MCF 10A (cell line): Measurements from ENCODE around the gene AQP9. TPM values are rescaled to one million over a fixed set of nuclear protein-coding genes. Genes with fewer than 3 reads are reported as not detected.

Source experiments
- BruUV-seq: library from RNA; stranded (reverse); fragments of 400-500 nt; replicated peaks from 2 replicates; lab custom pipeline; 2021; lab: Mats Ljungman, UMichigan
- CTCF ChIA-PET: fragments of 300-600 bp; sonication (Branson Sonifier 250); formaldehyde crosslinking; extraction: SDS; loops from one replicate; lab custom pipeline; 2021; ENCODE audit warnings: antibody characterized with exemption, inconsistent platforms; lab: Yijun Ruan, JAX
- POLR2A ChIA-PET: fragments of 300-600, 350-650 bp; sonication (Branson Sonifier 250); formaldehyde crosslinking; extraction: SDS; loops from one replicate; lab custom pipeline; 2020; ENCODE audit warnings: antibody characterized with exemption, inconsistent platforms; lab: Yijun Ruan, JAX
- DNase-seq: peaks from one replicate; pipeline ENCODE4 v3.0.0-alpha.2; 2018; ENCODE audit not compliant: unreplicated experiment
- H3K27ac Mint-ChIP-seq: one replicate; pipeline ENCODE4 v1.8.0; 2022; ENCODE audit warnings: mild to moderate bottlenecking, low read depth, mixed read lengths; ENCODE audit not compliant: unreplicated experiment
- H3K27me3 Mint-ChIP-seq: one replicate; pipeline ENCODE4 v1.8.0; 2022; ENCODE audit warnings: mixed read lengths; ENCODE audit not compliant: insufficient read depth, unreplicated experiment
- H3K36me3 Mint-ChIP-seq: one replicate; pipeline ENCODE4 v1.8.0; 2022; ENCODE audit warnings: mild to moderate bottlenecking, moderate library complexity, mixed read lengths; ENCODE audit not compliant: insufficient read depth, unreplicated experiment
- H3K4me1 Mint-ChIP-seq: one replicate; pipeline ENCODE4 v1.8.0; 2022; ENCODE audit warnings: mixed read lengths; ENCODE audit not compliant: insufficient read depth, unreplicated experiment
- H3K4me3 Mint-ChIP-seq: one replicate; pipeline ENCODE4 v1.8.0; 2022; ENCODE audit warnings: mild to moderate bottlenecking, moderate library complexity, mixed read lengths; ENCODE audit not compliant: unreplicated experiment
- H3K9me3 Mint-ChIP-seq: one replicate; pipeline ENCODE4 v1.8.0; 2022; ENCODE audit warnings: mixed read lengths; ENCODE audit not compliant: unreplicated experiment
- CTCF ChIP-seq: fragments of 200-600 bp; IDR thresholded peaks from one replicate; pipeline ENCODE4 v1.8.0; 2022; ENCODE audit warnings: antibody characterized with exemption, mild to moderate bottlenecking; ENCODE audit not compliant: unreplicated experiment
- intact Hi-C: fragments of 100-400 bp; cut with micrococcal nuclease; formaldehyde crosslinking; loops from 2 replicates; pipeline ENCODE4 v1.14.1; 2022
- total RNA-seq: library from RNA; stranded (reverse); gene quantifications from 2 replicates; pipeline ENCODE4 v1.2.3, GENCODE V29; 2022

Gene AQP9
- total RNA-seq, 1 experiment from 2014 or later, result 0.09 TPM

- Mint-ChIP-seq H3K27ac (no peak overlapping the region), H3K27me3 (no peaks in the 10 kb centered on the region), H3K36me3 (no peaks in the 10 kb centered on the region), H3K9me3 (peaks cover 6% of the 10 kb centered on the region), H3K4me1 (peaks cover 22% of the 10 kb centered on the region), H3K4me3 (no peak overlapping the region)
- no peak for DNase-seq
- POLR2A ChIA-PET, result no interaction called here
- no TSS peak for BruUV-seq
- no peak for TF ChIP-seq CTCF
- CTCF ChIA-PET, result interaction anchor here (0.6 to 2.1 kb wide), 7 partner anchors 24 to 779 kb away, joined by 3 to 11 read pairs (median 3); no protein-coding TSS in a partner anchor
- intact Hi-C loops, result no loop called here
Observed at GRCh38 chr15:58217460-58217859, 79.3 kb downstream of the AQP9 start.

GRCh38 chr15:58221591-58222241 is 83.5 kb downstream of the AQP9 start:
- no peak overlapping the region for H3K27ac Mint-ChIP-seq
- intact Hi-C loops, result loop anchor here (1.0 to 10.0 kb wide), 6 partner anchors 36 to 913 kb away; partner anchors contain the start of gene SLTM
- peaks cover 6% of the 10 kb centered on the region for H3K9me3 Mint-ChIP-seq
- TF ChIP-seq CTCF, result peak; percentile 50
- DNase-seq, result peak; percentile 62
- CTCF ChIA-PET, result interaction anchor here (0.5 to 3.1 kb wide), 13 partner anchors 8 to 1407 kb away, joined by 3 to 21 read pairs (median 3); no protein-coding TSS in a partner anchor
- no peaks in the 10 kb centered on the region for H3K4me1 Mint-ChIP-seq
- POLR2A ChIA-PET, result interaction anchor here (1.3 kb wide), 1 partner anchor 534 kb away, joined by 3 read pairs; no protein-coding TSS in a partner anchor
- BruUV-seq, result no TSS peak
- no peak overlapping the region for H3K4me3 Mint-ChIP-seq
- no peaks in the 10 kb centered on the region for H3K27me3 Mint-ChIP-seq
- H3K36me3 Mint-ChIP-seq, result no peaks in the 10 kb centered on the region

GRCh38 chr15:58222679-58223078 is 84.5 kb downstream of the AQP9 start:
- BruUV-seq, result no TSS peak
- ChIA-PET CTCF (interaction anchor here (0.5 to 3.1 kb wide), 12 partner anchors 9 to 778 kb away, joined by 3 to 21 read pairs (median 4); no protein-coding TSS in a partner anchor), POLR2A (interaction anchor here (1.3 to 1.7 kb wide), 2 partner anchors 9 to 533 kb away, joined by 3 to 13 read pairs; no protein-coding TSS in a partner anchor)
- intact Hi-C loops, result loop anchor here (10.0 kb wide), 3 partner anchors 652 to 912 kb away; partner anchors contain the start of gene SLTM
- H3K27me3 Mint-ChIP-seq, result no peaks in the 10 kb centered on the region
- no peaks in the 10 kb centered on the region for H3K36me3 Mint-ChIP-seq
- H3K27ac Mint-ChIP-seq, result no peak overlapping the region
- TF ChIP-seq CTCF, result no peak
- no peaks in the 10 kb centered on the region for H3K4me1 Mint-ChIP-seq
- H3K4me3 Mint-ChIP-seq, result no peak overlapping the region
- peaks cover 6% of the 10 kb centered on the region for H3K9me3 Mint-ChIP-seq
- no peak for DNase-seq

- Mint-ChIP-seq H3K4me3 (no peak overlapping the region), H3K27me3 (no peaks in the 10 kb centered on the region), H3K4me1 (peaks cover under 1% of the 10 kb centered on the region), H3K9me3 (peaks cover 6% of the 10 kb centered on the region), H3K36me3 (no peaks in the 10 kb centered on the region), H3K27ac (no peak overlapping the region)
- intact Hi-C loops, result loop anchor here (10.0 kb wide), 3 partner anchors 651 to 911 kb away; partner anchors contain the start of gene SLTM
- no peak for DNase-seq
- BruUV-seq, result no TSS peak
- TF ChIP-seq CTCF, result no peak
- POLR2A ChIA-PET, result interaction anchor here (1.7 kb wide), 1 partner anchor 10 kb away, joined by 13 read pairs; no protein-coding TSS in a partner anchor
- CTCF ChIA-PET, result interaction anchor here (0.5 to 3.1 kb wide), 14 partner anchors 9 to 1294 kb away, joined by 3 to 21 read pairs (median 3); no protein-coding TSS in a partner anchor
Observed at GRCh38 chr15:58223432-58223831, 85.3 kb downstream of the AQP9 start.
